ENCODE data around the gene TTLL4.

Gene TTLL4

GRCh38 chr2:218732761-218733158 lies 22.1 kb downstream of the TTLL4 start:
- no peak overlapping the region for H3K4me3 ChIP-seq (replicated peaks; ENCODE audit: insufficient read depth, low read length)
- H3K27ac ChIP-seq (replicated peaks): peak overlapping the region; percentile 75
- DNase-seq (ENCODE audit: low read depth in 1 of 2, low spot score in 1 of 2): no peak
- TF ChIP-seq POLR2AphosphoS5 (IDR thresholded peaks at IDR 0.05; ENCODE audit: low read depth): no peak
- no peak for TF ChIP-seq GABPA (IDR thresholded peaks at IDR 0.05; ENCODE audit: low read depth)
- TF ChIP-seq REST (IDR thresholded peaks at IDR 0.05; ENCODE audit: insufficient replicate concordance, low read depth): no peak
- TF ChIP-seq CTCF (IDR thresholded peaks at IDR 0.05; ENCODE audit: insufficient read depth, low read length): no peak
- no peak for TF ChIP-seq SPI1 (IDR thresholded peaks at IDR 0.05; ENCODE audit: borderline replicate concordance, low read depth)
- no peaks in the 10 kb centered on the region for H3K27me3 ChIP-seq (ENCODE audit: insufficient read depth, poor library complexity, severe bottlenecking)

GRCh38 chr2:218733171-218734021 lies 22.8 kb downstream of the TTLL4 start:
- Histone ChIP-seq H3K27ac (replicated peaks) (peak overlapping the region; percentile 75), H3K27me3 (ENCODE audit: insufficient read depth, poor library complexity, severe bottlenecking) (no peaks in the 10 kb centered on the region), H3K4me3 (replicated peaks; ENCODE audit: insufficient read depth, low read length) (no peak overlapping the region)
- peak; percentile 93 to 98 for DNase-seq (ENCODE audit: low read depth in 1 of 2, low spot score in 1 of 2)
- TF ChIP-seq CTCF (IDR thresholded peaks at IDR 0.05; ENCODE audit: insufficient read depth, low read length) (no peak), GABPA (IDR thresholded peaks at IDR 0.05; ENCODE audit: low read depth) (no peak), SPI1 (IDR thresholded peaks at IDR 0.05; ENCODE audit: borderline replicate concordance, low read depth) (peak; percentile 97), POLR2AphosphoS5 (IDR thresholded peaks at IDR 0.05; ENCODE audit: low read depth) (peak; percentile 97), REST (IDR thresholded peaks at IDR 0.05; ENCODE audit: insufficient replicate concordance, low read depth) (peak; percentile 44)

GRCh38 chr2:218734190-218734975 lies 23.7 kb downstream of the TTLL4 start:
- H3K4me3 ChIP-seq (replicated peaks; ENCODE audit: insufficient read depth, low read length): no peak overlapping the region
- TF ChIP-seq POLR2AphosphoS5 (IDR thresholded peaks at IDR 0.05; ENCODE audit: low read depth) (no peak), REST (IDR thresholded peaks at IDR 0.05; ENCODE audit: insufficient replicate concordance, low read depth) (no peak), CTCF (IDR thresholded peaks at IDR 0.05; ENCODE audit: insufficient read depth, low read length) (no peak), SPI1 (IDR thresholded peaks at IDR 0.05; ENCODE audit: borderline replicate concordance, low read depth) (no peak), GABPA (IDR thresholded peaks at IDR 0.05; ENCODE audit: low read depth) (no peak)
- H3K27me3 ChIP-seq (ENCODE audit: insufficient read depth, poor library complexity, severe bottlenecking): no peaks in the 10 kb centered on the region
- H3K27ac ChIP-seq (replicated peaks): peak overlapping the region; percentile 75
- no peak for DNase-seq (ENCODE audit: low read depth in 1 of 2, low spot score in 1 of 2)
